H9 (cell line): ENCODE data around the gene SAA1. TPM values are rescaled to one million over a fixed set of nuclear protein-coding genes. Genes with fewer than 3 reads are reported as not detected.

Source experiments
- DNase-seq: peaks from one replicate; pipeline ENCODE4 v3.0.0-alpha.2; 2017
- H2AFZ ChIP-seq: one replicate; pipeline ENCODE4 v1.6.1; 2013; ENCODE audit warnings: mild to moderate bottlenecking, low read length, control low read depth, moderate library complexity
- H2AK5ac ChIP-seq: 2 replicates; pipeline ENCODE4 v1.6.1; 2013; ENCODE audit warnings: low read length, control low read depth, mixed read lengths; ENCODE audit not compliant: insufficient read length
- H2BK120ac ChIP-seq: one replicate; pipeline ENCODE4 v1.6.1; 2013; ENCODE audit warnings: low read depth, mild to moderate bottlenecking, low read length, control low read depth, inconsistent platforms; ENCODE audit not compliant: poor library complexity, severe bottlenecking
- H2BK12ac ChIP-seq: 2 replicates; pipeline ENCODE4 v1.6.1; 2013; ENCODE audit warnings: low read length, control low read depth, mixed read lengths, low read depth; ENCODE audit not compliant: insufficient read length
- H2BK15ac ChIP-seq: 2 replicates; pipeline ENCODE4 v1.6.1; 2013; ENCODE audit warnings: low read depth, low read length, control low read depth
- H2BK20ac ChIP-seq: one replicate; pipeline ENCODE4 v1.6.1; 2013; ENCODE audit warnings: low read depth, mild to moderate bottlenecking, low read length, control low read depth, inconsistent platforms; ENCODE audit not compliant: poor library complexity, severe bottlenecking
- H2BK5ac ChIP-seq: 2 replicates; pipeline ENCODE4 v1.6.1; 2013; ENCODE audit warnings: low read length, control low read depth, mixed read lengths; ENCODE audit not compliant: insufficient read length
- H3K14ac ChIP-seq: 2 replicates; pipeline ENCODE4 v1.6.1; 2013; ENCODE audit warnings: low read length, control low read depth; ENCODE audit not compliant: insufficient read depth
- H3K18ac ChIP-seq: 2 replicates; pipeline ENCODE4 v1.6.1; 2013; ENCODE audit warnings: low read depth, mild to moderate bottlenecking, mixed read lengths, low read length, control low read depth; ENCODE audit not compliant: insufficient read length
- H3K23ac ChIP-seq: 2 replicates; pipeline ENCODE4 v1.6.1; 2013; ENCODE audit warnings: low read length, control low read depth, mixed read lengths, low read depth; ENCODE audit not compliant: insufficient read length
- H3K23me2 ChIP-seq: 2 replicates; pipeline ENCODE4 v1.6.1; 2013; ENCODE audit warnings: low read depth, mild to moderate bottlenecking, mixed read lengths, low read length, control low read depth; ENCODE audit not compliant: insufficient read length, poor library complexity, severe bottlenecking
- H3K27ac ChIP-seq: 2 replicates; pipeline ENCODE4 v1.5.1; 2013; ENCODE audit warnings: low read length, control low read depth, mixed read lengths, low read depth; ENCODE audit not compliant: insufficient read length
- H3K27me3 ChIP-seq: 2 replicates; pipeline ENCODE4 v1.6.1; 2013; ENCODE audit warnings: low read length, control low read depth, inconsistent platforms; ENCODE audit not compliant: insufficient read depth
- H3K4ac ChIP-seq: 2 replicates; pipeline ENCODE4 v1.6.1; 2013; ENCODE audit warnings: low read depth, mild to moderate bottlenecking, control low read depth, inconsistent platforms, low read length, moderate library complexity
- H3K4me1 ChIP-seq: 2 replicates; pipeline ENCODE4 v1.6.1; 2013; ENCODE audit warnings: low read length, control low read depth, inconsistent platforms; ENCODE audit not compliant: insufficient read depth
- H3K4me2 ChIP-seq: 2 replicates; pipeline ENCODE4 v1.6.1; 2013; ENCODE audit warnings: low read length, control low read depth, mixed read lengths; ENCODE audit not compliant: insufficient read length, insufficient read depth
- H3K56ac ChIP-seq: 2 replicates; pipeline ENCODE4 v1.6.1; 2013; ENCODE audit warnings: low read depth, mild to moderate bottlenecking, mixed read lengths, low read length, control low read depth; ENCODE audit not compliant: insufficient read length
- H3K79me1 ChIP-seq: 2 replicates; pipeline ENCODE4 v1.6.1; 2013; ENCODE audit warnings: low read depth, mild to moderate bottlenecking, moderate library complexity, low read length, control low read depth, inconsistent platforms; ENCODE audit not compliant: insufficient read depth, poor library complexity, severe bottlenecking
- H3K79me2 ChIP-seq: 2 replicates; pipeline ENCODE4 v1.6.1; 2013; ENCODE audit warnings: low read length, control low read depth, inconsistent platforms; ENCODE audit not compliant: insufficient read depth
- H3K9ac ChIP-seq: 2 replicates; pipeline ENCODE4 v1.6.1; 2013; ENCODE audit warnings: low read length, control low read depth, mixed read lengths; ENCODE audit not compliant: insufficient read length; ENCODE audit errors: extremely low read depth
- H3K9me3 ChIP-seq: one replicate; pipeline ENCODE4 v1.6.1; 2013; ENCODE audit warnings: low read depth, low read length, inconsistent platforms; ENCODE audit not compliant: control insufficient read depth
- H3T11ph ChIP-seq: one replicate; pipeline ENCODE4 v1.6.1; 2013; ENCODE audit warnings: mild to moderate bottlenecking, low read length, control low read depth, inconsistent platforms
- H4K20me1 ChIP-seq: one replicate; pipeline ENCODE4 v1.6.1; 2013; ENCODE audit not compliant: control insufficient read depth, insufficient read length, insufficient read depth
- H4K5ac ChIP-seq: 2 replicates; pipeline ENCODE4 v1.6.1; 2013; ENCODE audit warnings: low read depth, mild to moderate bottlenecking, mixed read lengths, low read length, control low read depth; ENCODE audit not compliant: insufficient read length
- H4K8ac ChIP-seq: replicated peaks from 2 replicates; pipeline ENCODE4 v1.6.1; 2013; ENCODE audit warnings: low read length, control low read depth, mixed read lengths, low read depth; ENCODE audit not compliant: insufficient read length
- H4K91ac ChIP-seq: 2 replicates; pipeline ENCODE4 v1.6.1; 2013; ENCODE audit warnings: low read depth, mild to moderate bottlenecking, moderate library complexity, mixed read lengths, low read length, control low read depth; ENCODE audit not compliant: insufficient read length
- H3K27ac Mint-ChIP-seq, 3 experiments: 2 replicates in 2 of 3; 3 replicates in 1 of 3; pipeline ENCODE4 v1.8.0; 2020 to 2021; ENCODE audit warnings: mixed read lengths in 3 of 3, mild to moderate bottlenecking in 1 of 3, moderate library complexity in 1 of 3
- H3K27me3 Mint-ChIP-seq: 2 replicates; pipeline ENCODE4 v1.8.0; 2021; ENCODE audit warnings: low read depth, mild to moderate bottlenecking, moderate library complexity, mixed read lengths
- H3K36me3 Mint-ChIP-seq, 3 experiments: 2 replicates in 2 of 3; 3 replicates in 1 of 3; pipeline ENCODE4 v1.8.0; 2020 to 2021; ENCODE audit warnings: low read depth in 3 of 3, mixed read lengths in 3 of 3; ENCODE audit not compliant: insufficient read depth in 1 of 3
- H3K4me1 Mint-ChIP-seq, 2 experiments: 2 replicates each; pipeline ENCODE4 v1.8.0; 2020; ENCODE audit warnings: mixed read lengths in 2 of 2
- H3K4me3 Mint-ChIP-seq, 2 experiments: 2 replicates in 1 of 2; 3 replicates in 1 of 2; pipeline ENCODE4 v1.8.0; 2020 to 2021; ENCODE audit warnings: mild to moderate bottlenecking in 2 of 2, mixed read lengths in 2 of 2, moderate library complexity in 1 of 2
- H3K9me3 Mint-ChIP-seq, 2 experiments: 2 replicates in 1 of 2; 3 replicates in 1 of 2; pipeline ENCODE4 v1.8.0; 2020; ENCODE audit warnings: mild to moderate bottlenecking in 2 of 2, mixed read lengths in 2 of 2, moderate library complexity in 1 of 2
- WGBS: extraction: QIAGEN DNeasy Blood & Tissue Kit; methylation state at CpG from one replicate; pipeline ENCODE4 v1.1.7; 2013; ENCODE audit warnings: missing lambda C conversion rate, low lambda C conversion rate, mixed read lengths; ENCODE audit not compliant: insufficient read length; ENCODE audit errors: extremely low coverage; 5-methylcytosine and 5-hydroxymethylcytosine counted together
- total RNA-seq: library from RNA; stranded (reverse); gene quantifications from 2 replicates; pipeline ENCODE4 v1.2.1, GENCODE V29; 2021
- TF ChIP-seq, protein P1 (sequence below): fragments of 200-600 bp; sonication (generic); conservative IDR thresholded peaks from 3 replicates; pipeline ENCODE4 v1.8.0; 2021; ENCODE audit warnings: antibody characterized with exemption, mild to moderate bottlenecking

Gene SAA1
- total RNA-seq, 1 experiment from 2014 or later = not detected

DNA sequence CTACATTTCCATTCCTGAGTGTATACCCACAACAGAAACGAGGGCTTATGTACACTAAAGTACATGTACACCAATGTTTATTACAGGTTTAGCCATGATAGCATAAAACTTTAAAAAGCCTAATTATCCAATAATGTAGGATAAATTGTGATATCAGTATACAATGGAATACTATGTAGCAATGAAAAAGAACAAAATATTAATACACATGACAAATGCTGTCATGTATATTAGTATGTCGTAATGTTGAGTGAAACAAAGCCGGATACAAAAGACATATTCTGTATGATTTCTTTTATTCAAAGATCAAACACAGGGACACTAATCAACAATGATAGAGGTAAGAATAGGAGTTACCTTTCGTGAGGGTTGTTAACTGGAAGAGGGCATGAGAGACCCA is 32.2 kb upstream of the SAA1 start:
- Histone ChIP-seq H2BK20ac (no peak overlapping the region), H3K27me3 (no peaks in the 10 kb centered on the region), H3T11ph (no peak overlapping the region), H3K23ac (no peak overlapping the region), H2BK120ac (no peak overlapping the region), H4K8ac (no peak overlapping the region), H2BK5ac (no peak overlapping the region), H2BK12ac (no peak overlapping the region), H3K4me2 (no peak overlapping the region), H3K79me1 (no peaks in the 10 kb centered on the region), H3K9me3 (no peaks in the 10 kb centered on the region), H4K91ac (no peak overlapping the region), H2AFZ (no peak overlapping the region), H2AK5ac (no peak overlapping the region), H3K4me1 (no peaks in the 10 kb centered on the region), H3K79me2 (no peaks in the 10 kb centered on the region), H3K18ac (no peak overlapping the region), H4K5ac (no peak overlapping the region), H3K27ac (no peak overlapping the region), H2BK15ac (no peak overlapping the region), H3K56ac (no peak overlapping the region), H3K4ac (no peak overlapping the region), H3K9ac (no peak overlapping the region), H3K23me2 (no peaks in the 10 kb centered on the region), H3K14ac (no peak overlapping the region), H4K20me1 (no peaks in the 10 kb centered on the region)
- Mint-ChIP-seq H3K4me1 (no peaks in the 10 kb centered on the region), H3K9me3 (no peaks in the 10 kb centered on the region), H3K27ac (no peak overlapping the region), H3K36me3 (no peaks in the 10 kb centered on the region), H3K27me3 (peaks cover 8% of the 10 kb centered on the region), H3K4me3 (no peak overlapping the region)
- WGBS = no CpG with 5 or more reads among the region's 4 CpGs
- no peak for DNase-seq
- TF ChIP-seq, protein P1, sequence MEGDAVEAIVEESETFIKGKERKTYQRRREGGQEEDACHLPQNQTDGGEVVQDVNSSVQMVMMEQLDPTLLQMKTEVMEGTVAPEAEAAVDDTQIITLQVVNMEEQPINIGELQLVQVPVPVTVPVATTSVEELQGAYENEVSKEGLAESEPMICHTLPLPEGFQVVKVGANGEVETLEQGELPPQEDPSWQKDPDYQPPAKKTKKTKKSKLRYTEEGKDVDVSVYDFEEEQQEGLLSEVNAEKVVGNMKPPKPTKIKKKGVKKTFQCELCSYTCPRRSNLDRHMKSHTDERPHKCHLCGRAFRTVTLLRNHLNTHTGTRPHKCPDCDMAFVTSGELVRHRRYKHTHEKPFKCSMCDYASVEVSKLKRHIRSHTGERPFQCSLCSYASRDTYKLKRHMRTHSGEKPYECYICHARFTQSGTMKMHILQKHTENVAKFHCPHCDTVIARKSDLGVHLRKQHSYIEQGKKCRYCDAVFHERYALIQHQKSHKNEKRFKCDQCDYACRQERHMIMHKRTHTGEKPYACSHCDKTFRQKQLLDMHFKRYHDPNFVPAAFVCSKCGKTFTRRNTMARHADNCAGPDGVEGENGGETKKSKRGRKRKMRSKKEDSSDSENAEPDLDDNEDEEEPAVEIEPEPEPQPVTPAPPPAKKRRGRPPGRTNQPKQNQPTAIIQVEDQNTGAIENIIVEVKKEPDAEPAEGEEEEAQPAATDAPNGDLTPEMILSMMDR = no peak
